Liver (tissue), 9 donors: ENCODE results near the gene SMG6. TPM values are rescaled to one million over a fixed set of nuclear protein-coding genes. Genes with fewer than 3 reads are reported as not detected.

Experiments used
- DNase-seq: peaks from one replicate; pipeline ENCODE4 v3.0.0-alpha.2; 2017; ENCODE audit warnings: low spot score
- H3K27ac ChIP-seq, 2 donors: one replicate each; pipeline ENCODE4 v1.7.0; 2013; ENCODE audit warnings: inconsistent platforms in 2 of 2, low read length in 2 of 2, control low read depth in 1 of 2, low read depth in 1 of 2, mild to moderate bottlenecking in 1 of 2
- H3K27me3 ChIP-seq, 4 donors: one replicate each; pipeline versions ENCODE4 v1.6.1 to v1.7.0; 2013; ENCODE audit warnings: low read length in 3 of 4, inconsistent platforms in 1 of 4, mild to moderate bottlenecking in 1 of 4, moderate library complexity in 1 of 4; ENCODE audit not compliant: control insufficient read depth in 4 of 4, insufficient read depth in 4 of 4
- H3K36me3 ChIP-seq, 4 donors: one replicate each; pipeline versions ENCODE4 v1.6.1 to v1.7.0; 2013; ENCODE audit warnings: low read length in 3 of 4, mild to moderate bottlenecking in 3 of 4, low read depth in 1 of 4, moderate library complexity in 1 of 4; ENCODE audit not compliant: control insufficient read depth in 4 of 4, insufficient read depth in 3 of 4
- H3K4me1 ChIP-seq, 4 donors: one replicate each; pipeline versions ENCODE4 v1.6.1 to v1.7.0; 2013; ENCODE audit warnings: low read length in 3 of 4, mild to moderate bottlenecking in 3 of 4, moderate library complexity in 1 of 4; ENCODE audit not compliant: control insufficient read depth in 4 of 4, insufficient read depth in 4 of 4
- H3K4me3 ChIP-seq, 3 donors: one replicate each; pipeline versions ENCODE4 v1.6.1 to v1.7.0; 2013; ENCODE audit warnings: low read length in 3 of 3, control low read depth in 1 of 3, low read depth in 1 of 3, mild to moderate bottlenecking in 1 of 3
- H3K9ac ChIP-seq, 2 donors: one replicate each; pipeline ENCODE4 v1.7.0; 2013; ENCODE audit warnings: low read length in 2 of 2, mild to moderate bottlenecking in 2 of 2, moderate library complexity in 2 of 2, control low read depth in 1 of 2, low read depth in 1 of 2
- H3K9me3 ChIP-seq, 4 donors: one replicate each; pipeline versions ENCODE4 v1.6.1 to v1.7.0; 2013; ENCODE audit warnings: low read length in 3 of 4; ENCODE audit not compliant: control insufficient read depth in 4 of 4
- EGR1 ChIP-seq, 2 donors: IDR thresholded peaks; 2 replicates each; pipeline ENCODE4 v1.6.1; 2016 to 2018; ENCODE audit warnings: antibody characterized with exemption in 2 of 2, low read depth in 2 of 2
- FOXA1 ChIP-seq: IDR thresholded peaks from 2 replicates; pipeline ENCODE4 v1.6.1; 2016; ENCODE audit warnings: antibody characterized with exemption
- FOXA2 ChIP-seq: IDR thresholded peaks from 2 replicates; pipeline ENCODE4 v1.6.1; 2016; ENCODE audit warnings: antibody characterized with exemption
- GABPA ChIP-seq, 2 donors: IDR thresholded peaks in 1 of 2; conservative IDR thresholded peaks in 1 of 2; 2 replicates each; pipeline ENCODE4 v1.6.1; 2016; ENCODE audit warnings: antibody characterized with exemption in 2 of 2, mild to moderate bottlenecking in 1 of 2, moderate library complexity in 1 of 2
- HNF4A ChIP-seq, 2 donors: conservative IDR thresholded peaks; 2 replicates each; pipeline ENCODE4 v1.6.1; 2016; ENCODE audit warnings: antibody characterized with exemption in 2 of 2, mild to moderate bottlenecking in 2 of 2
- HNF4G ChIP-seq: IDR thresholded peaks from 2 replicates; pipeline ENCODE4 v1.6.1; 2016; ENCODE audit warnings: antibody characterized with exemption
- JUND ChIP-seq, 2 donors: IDR thresholded peaks; 2 replicates each; pipeline ENCODE4 v1.6.1; 2016; ENCODE audit warnings: antibody characterized with exemption in 2 of 2
- NR2F2 ChIP-seq: IDR thresholded peaks from 2 replicates; pipeline ENCODE4 v1.6.1; 2016; ENCODE audit warnings: antibody characterized with exemption
- RAD21 ChIP-seq, 2 donors: IDR thresholded peaks; 2 replicates each; pipeline ENCODE4 v1.6.1; 2016; ENCODE audit warnings: antibody characterized with exemption in 2 of 2, mild to moderate bottlenecking in 2 of 2
- REST ChIP-seq: IDR thresholded peaks from 2 replicates; pipeline ENCODE4 v1.6.1; 2016; ENCODE audit warnings: antibody characterized with exemption, mild to moderate bottlenecking
- RXRA ChIP-seq, 2 donors: IDR thresholded peaks; 2 replicates each; pipeline ENCODE4 v1.6.1; 2017 to 2018; ENCODE audit warnings: antibody characterized with exemption in 2 of 2, mild to moderate bottlenecking in 1 of 2
- SP1 ChIP-seq: IDR thresholded peaks from 2 replicates; pipeline ENCODE4 v1.6.1; 2018; ENCODE audit warnings: antibody characterized with exemption, mild to moderate bottlenecking
- TAF1 ChIP-seq: conservative IDR thresholded peaks from 2 replicates; pipeline ENCODE4 v1.6.1; 2016; ENCODE audit warnings: antibody characterized with exemption, mild to moderate bottlenecking
- YY1 ChIP-seq: IDR thresholded peaks from 2 replicates; pipeline ENCODE4 v1.6.1; 2016; ENCODE audit warnings: antibody characterized with exemption, mild to moderate bottlenecking
- ZBTB33 ChIP-seq: IDR thresholded peaks from 2 replicates; pipeline ENCODE4 v1.6.1; 2016; ENCODE audit warnings: antibody characterized with exemption
- WGBS: extraction: QIAGEN DNeasy Blood & Tissue Kit; methylation state at CpG from one replicate; pipeline ENCODE4 v1.1.7; 2013; 5-methylcytosine and 5-hydroxymethylcytosine counted together
- polyA plus RNA-seq, 2 donors: library from polyadenylated mRNA; stranded (reverse) in 1 of 2; unstranded in 1 of 2; fragments of 200-250 nt in 1 of 2; fragments of >200 nt in 1 of 2; fragmentation: Nextera tagmentation in 1 of 2; extraction: Ambion mirVana in 1 of 2; gene quantifications; one replicate each; pipeline versions ENCODE4 v1.2.1 to v1.2.3, GENCODE V29; 2013 to 2015
- total RNA-seq, 2 donors: library from RNA; depleted of rRNA; stranded (reverse); fragments of >200 nt; gene quantifications; one replicate each; pipeline ENCODE4 v1.2.3, GENCODE V29; 2014
- TF ChIP-seq, protein P1 (sequence below): IDR thresholded peaks from 2 replicates; pipeline ENCODE4 v1.6.1; 2016; ENCODE audit warnings: antibody characterized with exemption
- TF ChIP-seq, protein P2 (sequence below): IDR thresholded peaks from 2 replicates; pipeline ENCODE4 v1.6.1; 2016; ENCODE audit warnings: antibody characterized with exemption
- donor health status: healthy.
- donor health status: healthy.
- donor health status: healthy.
- donor health status: healthy.
- donor health status: healthy.

The SMG6 gene
- total and polyA plus RNA-seq, 4 donors, result 4.9 to 12.0 (median 8.2) TPM

GRCh38 chr17:2238432-2239169 lies 65.0 kb downstream of the SMG6 start:
- 77% methylated on average over 15 of the region's 15 CpGs for WGBS
- H3K9me3 ChIP-seq, result no peaks in the 10 kb centered on the region
- H3K4me3 ChIP-seq, result no peak overlapping the region
- no peaks in the 10 kb centered on the region for H3K4me1 ChIP-seq
- TF ChIP-seq GABPA (IDR thresholded peaks at IDR 0.05 in 1 of 2, conservative IDR thresholded peaks at IDR 0.05 in 1 of 2) (no peak), RAD21 (IDR thresholded peaks at IDR 0.05) (no peak), FOXA2 (no peak), TAF1 (no peak), RXRA (IDR thresholded peaks at IDR 0.05) (no peak), JUND (IDR thresholded peaks at IDR 0.05) (no peak), YY1 (no peak), HNF4G (no peak), EGR1 (IDR thresholded peaks at IDR 0.05; ENCODE audit: low read depth in 2 of 2) (no peak), NR2F2 (no peak), ZBTB33 (no peak), REST (no peak), SP1 (no peak), FOXA1 (no peak)
- TF ChIP-seq, protein P1, sequence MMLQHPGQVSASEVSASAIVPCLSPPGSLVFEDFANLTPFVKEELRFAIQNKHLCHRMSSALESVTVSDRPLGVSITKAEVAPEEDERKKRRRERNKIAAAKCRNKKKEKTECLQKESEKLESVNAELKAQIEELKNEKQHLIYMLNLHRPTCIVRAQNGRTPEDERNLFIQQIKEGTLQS, result no peak
- TF ChIP-seq, protein P2, sequence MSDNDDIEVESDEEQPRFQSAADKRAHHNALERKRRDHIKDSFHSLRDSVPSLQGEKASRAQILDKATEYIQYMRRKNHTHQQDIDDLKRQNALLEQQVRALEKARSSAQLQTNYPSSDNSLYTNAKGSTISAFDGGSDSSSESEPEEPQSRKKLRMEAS, result no peak
- no peaks in the 10 kb centered on the region for H3K27me3 ChIP-seq
- H3K9ac ChIP-seq, result peak overlapping the region in 1 of 2 donors; percentile 9
- H3K27ac ChIP-seq, result peak overlapping the region; percentile 44 to 66
- DNase-seq, result no peak
- H3K36me3 ChIP-seq, result peaks cover 0 to 15% (median 3%) of the 10 kb centered on the region in 4 donors

- H3K27ac ChIP-seq, result peak overlapping the region; percentile 44 to 66
- H3K4me1 ChIP-seq, result no peaks in the 10 kb centered on the region
- H3K36me3 ChIP-seq, result peaks cover 0 to 14% (median 3%) of the 10 kb centered on the region in 4 donors
- no peaks in the 10 kb centered on the region for H3K9me3 ChIP-seq
- peak overlapping the region in 1 of 2 donors; percentile 14 for H3K9ac ChIP-seq
- no peaks in the 10 kb centered on the region for H3K27me3 ChIP-seq
- no peak for DNase-seq
- 76% methylated on average over 3 of the region's 3 CpGs for WGBS
- no peak overlapping the region for H3K4me3 ChIP-seq
- no peak for TF ChIP-seq HNF4A (conservative IDR thresholded peaks at IDR 0.05)
- TF ChIP-seq JUND (IDR thresholded peaks at IDR 0.05), result no peak
Measured at GRCh38 chr17:2237950-2238349, 65.6 kb downstream of the SMG6 start.
